Erythroblast (primary cell): ENCODE results near the gene ACAP3.

Experiments used
- GATA1 ChIP-seq: IDR thresholded peaks from 2 replicates; pipeline ENCODE4 v1.6.1; 2011; ENCODE audit warnings: low read depth, mild to moderate bottlenecking, control low read depth, low read length, moderate library complexity
- POLR2A ChIP-seq: IDR thresholded peaks from 2 replicates; pipeline ENCODE4 v1.6.1; 2011; ENCODE audit warnings: mild to moderate bottlenecking, low read length

GRCh38 chr1:1292851-1293250 lies 14.9 kb downstream of the ACAP3 start:
- TF ChIP-seq POLR2A: no peak
- TF ChIP-seq GATA1: no peak
